Trophoblast cell (in vitro differentiated cells and primary cell): ENCODE results near the gene RNF212.
A peak's percentile ranks its signal among the peaks of the same experiment; 100 is the strongest.
"Not testable (repeated sequence)": the region's sequence is repeated elsewhere in the genome, so short reads cannot be mapped to it uniquely, and the experiment has no call there.

ENCODE experiments used
- DNase-seq, 2 donors: peaks; one replicate each; pipeline ENCODE4 v3.0.0-alpha.2; 2016
- H2AFZ ChIP-seq: 2 replicates; pipeline ENCODE4 v1.6.1; 2013; ENCODE audit warnings: low read length, moderate library complexity, mild to moderate bottlenecking; ENCODE audit not compliant: insufficient read depth, poor library complexity
- H2AK5ac ChIP-seq: 2 replicates; pipeline ENCODE4 v1.6.1; 2013; ENCODE audit warnings: mild to moderate bottlenecking, low read length
- H2BK120ac ChIP-seq: 2 replicates; pipeline ENCODE4 v1.6.1; 2013; ENCODE audit warnings: low read length, mild to moderate bottlenecking, moderate library complexity; ENCODE audit not compliant: insufficient read depth, poor library complexity
- H2BK12ac ChIP-seq: 2 replicates; pipeline ENCODE4 v1.6.1; 2013; ENCODE audit warnings: mild to moderate bottlenecking, low read length, moderate library complexity
- H2BK5ac ChIP-seq: 2 replicates; pipeline ENCODE4 v1.6.1; 2013; ENCODE audit warnings: low read length, low read depth, moderate library complexity, mild to moderate bottlenecking; ENCODE audit not compliant: poor library complexity
- H3K14ac ChIP-seq: 2 replicates; pipeline ENCODE4 v1.6.1; 2013; ENCODE audit warnings: mild to moderate bottlenecking, low read length
- H3K18ac ChIP-seq: 2 replicates; pipeline ENCODE4 v1.6.1; 2013; ENCODE audit warnings: mild to moderate bottlenecking, low read length
- H3K23ac ChIP-seq: 2 replicates; pipeline ENCODE4 v1.6.1; 2013; ENCODE audit warnings: low read length
- H3K27ac ChIP-seq: 2 replicates; pipeline ENCODE4 v1.5.1; 2013; ENCODE audit warnings: low read depth, mild to moderate bottlenecking, inconsistent platforms, low read length, moderate library complexity
- H3K27me3 ChIP-seq: 2 replicates; pipeline ENCODE4 v1.6.1; 2013; ENCODE audit warnings: inconsistent platforms, mild to moderate bottlenecking, low read length, moderate library complexity; ENCODE audit not compliant: insufficient read depth
- H3K36me3 ChIP-seq, 2 experiments: 1 replicate in 1 of 2; 2 replicates in 1 of 2; pipeline ENCODE4 v1.6.1; 2013; ENCODE audit warnings: low read length in 2 of 2, mild to moderate bottlenecking in 2 of 2, moderate library complexity in 1 of 2; ENCODE audit not compliant: insufficient read depth in 2 of 2, control insufficient read depth in 1 of 2
- H3K4ac ChIP-seq: 2 replicates; pipeline ENCODE4 v1.6.1; 2013; ENCODE audit warnings: low read depth, mild to moderate bottlenecking, low read length, moderate library complexity
- H3K4me1 ChIP-seq, 2 experiments: 1 replicate in 1 of 2; 2 replicates in 1 of 2; pipeline ENCODE4 v1.6.1; 2013; ENCODE audit warnings: low read length in 2 of 2, mild to moderate bottlenecking in 2 of 2, moderate library complexity in 1 of 2; ENCODE audit not compliant: insufficient read depth in 2 of 2, control insufficient read depth in 1 of 2
- H3K4me2 ChIP-seq: 2 replicates; pipeline ENCODE4 v1.6.1; 2013; ENCODE audit warnings: inconsistent platforms, mild to moderate bottlenecking, low read length, moderate library complexity
- H3K4me3 ChIP-seq: 2 replicates; pipeline ENCODE4 v1.5.1; 2013; ENCODE audit warnings: mild to moderate bottlenecking, low read depth, low read length, inconsistent platforms
- H3K79me1 ChIP-seq: one replicate; pipeline ENCODE4 v1.6.1; 2013; ENCODE audit warnings: low read length
- H3K79me2 ChIP-seq: 2 replicates; pipeline ENCODE4 v1.6.1; 2013; ENCODE audit warnings: low read length, mild to moderate bottlenecking; ENCODE audit not compliant: control insufficient read depth, insufficient read depth, poor library complexity
- H3K9ac ChIP-seq: 2 replicates; pipeline ENCODE4 v1.6.1; 2013; ENCODE audit warnings: mild to moderate bottlenecking, low read length
- H3K9me3 ChIP-seq: 2 replicates; pipeline ENCODE4 v1.6.1; 2013; ENCODE audit warnings: low read depth, mild to moderate bottlenecking, control low read depth, inconsistent platforms, low read length; ENCODE audit not compliant: insufficient read depth
- H4K12ac ChIP-seq: 2 replicates; pipeline ENCODE4 v1.6.1; 2013; ENCODE audit warnings: low read depth, mild to moderate bottlenecking, low read length, moderate library complexity
- H4K8ac ChIP-seq: 2 replicates; pipeline ENCODE4 v1.6.1; 2013; ENCODE audit warnings: low read depth, mild to moderate bottlenecking, low read length, moderate library complexity
- H4K91ac ChIP-seq: one replicate; pipeline ENCODE4 v1.6.1; 2013; ENCODE audit warnings: low read depth, mild to moderate bottlenecking, low read length, moderate library complexity
- WGBS: extraction: QIAGEN DNeasy Blood & Tissue Kit; methylation state at CpG from one replicate; pipeline ENCODE4 v1.1.7; 2013; ENCODE audit warnings: missing lambda C conversion rate; ENCODE audit not compliant: insufficient read length, insufficient coverage; ENCODE audit errors: extremely low coverage; 5-methylcytosine and 5-hydroxymethylcytosine counted together

RNF212 gene

GRCh38 chr4:1056671-1057402, 56.5 kb downstream of the RNF212 start:
- Histone ChIP-seq H2BK5ac (no peak overlapping the region), H3K79me2 (no peaks in the 10 kb centered on the region), H3K27me3 (no peaks in the 10 kb centered on the region), H3K27ac (no peak overlapping the region), H3K4ac (no peak overlapping the region), H4K12ac (no peak overlapping the region), H2BK120ac (no peak overlapping the region), H2BK12ac (no peak overlapping the region), H2AK5ac (no peak overlapping the region), H3K14ac (no peak overlapping the region), H3K79me1 (no peaks in the 10 kb centered on the region), H2AFZ (no peak overlapping the region), H3K4me2 (no peak overlapping the region), H3K4me3 (no peak overlapping the region), H4K91ac (no peak overlapping the region), H3K18ac (no peak overlapping the region), H3K23ac (no peak overlapping the region), H3K9me3 (peaks cover 8% of the 10 kb centered on the region), H3K36me3 (no peaks in the 10 kb centered on the region), H4K8ac (no peak overlapping the region), H3K4me1 (no peaks in the 10 kb centered on the region), H3K9ac (no peak overlapping the region)
- no CpG with 5 or more reads among the region's 28 CpGs for WGBS
- no peak for DNase-seq

- H4K12ac ChIP-seq: no peak overlapping the region
- H3K14ac ChIP-seq: no peak overlapping the region
- H2AFZ ChIP-seq: no peak overlapping the region
- DNase-seq: peak in 1 of 2 donors; percentile 23
- no peak overlapping the region for H2AK5ac ChIP-seq
- H3K79me2 ChIP-seq: no peaks in the 10 kb centered on the region
- H3K23ac ChIP-seq: no peak overlapping the region
- H4K8ac ChIP-seq: no peak overlapping the region
- H3K9me3 ChIP-seq: peaks cover 10% of the 10 kb centered on the region
- no peak overlapping the region for H3K27ac ChIP-seq
- H3K4me1 ChIP-seq: no peaks in the 10 kb centered on the region
- no peaks in the 10 kb centered on the region for H3K36me3 ChIP-seq
- no peak overlapping the region for H3K18ac ChIP-seq
- no CpG with 5 or more reads among the region's 34 CpGs for WGBS
- H2BK5ac ChIP-seq: no peak overlapping the region
- no peak overlapping the region for H3K4me3 ChIP-seq
- H3K27me3 ChIP-seq: no peaks in the 10 kb centered on the region
- no peak overlapping the region for H3K9ac ChIP-seq
- no peak overlapping the region for H2BK12ac ChIP-seq
- H3K4me2 ChIP-seq: no peak overlapping the region
- H3K79me1 ChIP-seq: no peaks in the 10 kb centered on the region
- H2BK120ac ChIP-seq: no peak overlapping the region
- H3K4ac ChIP-seq: no peak overlapping the region
- H4K91ac ChIP-seq: no peak overlapping the region
Measured at GRCh38 chr4:1055721-1056590, 57.4 kb downstream of the RNF212 start.

- not testable (repeated sequence) for DNase-seq, H2BK12ac ChIP-seq, H3K27me3 ChIP-seq, H2BK120ac ChIP-seq, H4K12ac ChIP-seq, H3K79me1 ChIP-seq, H4K8ac ChIP-seq, H3K14ac ChIP-seq, H3K36me3 ChIP-seq, H3K4me1 ChIP-seq, H3K4ac ChIP-seq, H3K18ac ChIP-seq, H2BK5ac ChIP-seq, H2AFZ ChIP-seq, H3K4me3 ChIP-seq, H2AK5ac ChIP-seq, H3K4me2 ChIP-seq, H4K91ac ChIP-seq, H3K9ac ChIP-seq, H3K79me2 ChIP-seq, H3K23ac ChIP-seq, H3K27ac ChIP-seq
- no CpG with 5 or more reads among the region's 13 CpGs for WGBS
- H3K9me3 ChIP-seq: peaks cover 10% of the 10 kb centered on the region
Measured at GRCh38 chr4:1055243-1055701, 58.1 kb downstream of the RNF212 start.

- H2BK5ac ChIP-seq, H3K23ac ChIP-seq, H4K8ac ChIP-seq, H2BK12ac ChIP-seq, H3K18ac ChIP-seq, H3K4me1 ChIP-seq, H4K12ac ChIP-seq, H4K91ac ChIP-seq, H3K27me3 ChIP-seq, H3K79me1 ChIP-seq, H2AK5ac ChIP-seq, H3K27ac ChIP-seq, H3K4ac ChIP-seq, H3K4me2 ChIP-seq, H3K4me3 ChIP-seq, DNase-seq, H3K36me3 ChIP-seq, H2AFZ ChIP-seq, H3K14ac ChIP-seq, H3K9ac ChIP-seq, H2BK120ac ChIP-seq, H3K79me2 ChIP-seq: not testable (repeated sequence)
- peaks cover 10% of the 10 kb centered on the region for H3K9me3 ChIP-seq
- no CpG with 5 or more reads among the region's 11 CpGs for WGBS
Measured at GRCh38 chr4:1054696-1055242, 58.6 kb downstream of the RNF212 start.
